Adrenal gland (tissue), 5 donors: ENCODE measurements around the gene UEVLD.

Source experiments
- CTCF ChIP-seq, 6 experiments: fragments of 450-650 bp in 4 of 6; fragments of 200-600 bp in 2 of 6; sonication (generic) in 1 of 6; IDR thresholded peaks; 1 replicate in 5 of 6; 2 replicates in 1 of 6; pipeline versions ENCODE4 v1.5.1 to v1.8.0; 2016 to 2021; ENCODE audit warnings: antibody characterized with exemption in 6 of 6, mild to moderate bottlenecking in 2 of 6, moderate library complexity in 1 of 6
- POLR2A ChIP-seq, 2 donors: fragments of 450-650 bp; IDR thresholded peaks; one replicate each; pipeline ENCODE4 v1.6.1; 2017; ENCODE audit warnings: antibody characterized with exemption in 2 of 2, mild to moderate bottlenecking in 2 of 2, moderate library complexity in 1 of 2
- donor health status: DM: no; HTN: no; CAD: no.

GRCh38 chr11:18534245-18534644, 54.3 kb downstream of the UEVLD start:
- TF ChIP-seq CTCF (IDR thresholded peaks at IDR 0.05): no peak
- no peak for TF ChIP-seq POLR2A (IDR thresholded peaks at IDR 0.05)
